ENCODE measurements around the gene ITLN1.
A peak's percentile ranks its signal among the peaks of the same experiment; 100 is the strongest.

ITLN1 gene

GRCh38 chr1:160860840-160861505 is 24.0 kb downstream of the ITLN1 start:
- DNase-seq (ENCODE audit: low read depth, low spot score) = no peak
- no peak overlapping the region for H3K4me3 ChIP-seq (ENCODE audit: low read length)

- no peak overlapping the region for H3K4me3 ChIP-seq (ENCODE audit: low read length)
- no peak for DNase-seq (ENCODE audit: low read depth, low spot score)
Measured at GRCh38 chr1:160859166-160859565, 25.8 kb downstream of the ITLN1 start.

- DNase-seq (ENCODE audit: low read depth, low spot score) = no peak
Measured at GRCh38 chr1:160858507-160858906, 26.5 kb downstream of the ITLN1 start.

GRCh38 chr1:160858097-160858496 is 26.9 kb downstream of the ITLN1 start:
- DNase-seq (ENCODE audit: low read depth, low spot score) = no peak

More at GRCh38 chr1:160858507-160858906, 26.5 kb downstream of the ITLN1 start:
- no peak overlapping the region for H3K4me3 ChIP-seq (ENCODE audit: low read length)

GRCh38 chr1:160855181-160855981 is 29.6 kb downstream of the ITLN1 start:
- peak; percentile 37 for DNase-seq (ENCODE audit: low read depth, low spot score)

More at GRCh38 chr1:160858097-160858496, 26.9 kb downstream of the ITLN1 start:
- H3K4me3 ChIP-seq (ENCODE audit: low read length) = no peak overlapping the region

GRCh38 chr1:160853754-160854153 is 31.2 kb downstream of the ITLN1 start:
- no peak overlapping the region for H3K4me3 ChIP-seq (ENCODE audit: low read length)
- DNase-seq (ENCODE audit: low read depth, low spot score) = no peak

More at GRCh38 chr1:160855181-160855981, 29.6 kb downstream of the ITLN1 start:
- no peak overlapping the region for H3K4me3 ChIP-seq (ENCODE audit: low read length)

GRCh38 chr1:160853014-160853413 is 32.0 kb downstream of the ITLN1 start:
- no peak for DNase-seq (ENCODE audit: low read depth, low spot score)
- no peak overlapping the region for H3K4me3 ChIP-seq (ENCODE audit: low read length)

- DNase-seq (ENCODE audit: low read depth, low spot score) = no peak
- H3K4me3 ChIP-seq (ENCODE audit: low read length) = no peak overlapping the region
Measured at GRCh38 chr1:160850993-160851392, 34.0 kb downstream of the ITLN1 start.

- DNase-seq (ENCODE audit: low read depth, low spot score) = no peak
- H3K4me3 ChIP-seq (ENCODE audit: low read length) = no peak overlapping the region
Measured at GRCh38 chr1:160850541-160850940, 34.4 kb downstream of the ITLN1 start.

- DNase-seq (ENCODE audit: low read depth, low spot score) = no peak
- no peak overlapping the region for H3K4me3 ChIP-seq (ENCODE audit: low read length)
Measured at GRCh38 chr1:160846281-160846680, 38.7 kb downstream of the ITLN1 start.

- no peak overlapping the region for H3K4me3 ChIP-seq (ENCODE audit: low read length)
- DNase-seq (ENCODE audit: low read depth, low spot score) = no peak
Measured at GRCh38 chr1:160844447-160845232, 40.3 kb downstream of the ITLN1 start.

- no peak overlapping the region for H3K4me3 ChIP-seq (ENCODE audit: low read length)
- no peak for DNase-seq (ENCODE audit: low read depth, low spot score)
Measured at GRCh38 chr1:160841079-160841478, 43.9 kb downstream of the ITLN1 start.

- DNase-seq (ENCODE audit: low read depth, low spot score) = no peak
- no peak overlapping the region for H3K4me3 ChIP-seq (ENCODE audit: low read length)
Measured at GRCh38 chr1:160839746-160840145, 45.2 kb downstream of the ITLN1 start.

GRCh38 chr1:160838888-160839287 is 46.1 kb downstream of the ITLN1 start:
- no peak overlapping the region; the same call in 1 of the 2 replicates for H3K4me3 ChIP-seq (ENCODE audit: low read length)
- peak; percentile 77 for DNase-seq (ENCODE audit: low read depth, low spot score)

GRCh38 chr1:160837558-160838205 is 47.3 kb downstream of the ITLN1 start:
- peak overlapping the region; percentile 24 for H3K4me3 ChIP-seq (ENCODE audit: low read length)
- peak; percentile 98 for DNase-seq (ENCODE audit: low read depth, low spot score)

- DNase-seq (ENCODE audit: low read depth, low spot score) = peak; percentile 18
- peak overlapping the region; percentile 7 for H3K4me3 ChIP-seq (ENCODE audit: low read length)
Measured at GRCh38 chr1:160836981-160837557, 47.9 kb downstream of the ITLN1 start.

GRCh38 chr1:160836561-160836960 is 48.4 kb downstream of the ITLN1 start:
- DNase-seq (ENCODE audit: low read depth, low spot score) = no peak
- H3K4me3 ChIP-seq (ENCODE audit: low read length) = no peak overlapping the region

GRCh38 chr1:160835751-160836150 is 49.2 kb downstream of the ITLN1 start:
- no peak overlapping the region for H3K4me3 ChIP-seq (ENCODE audit: low read length)
- no peak for DNase-seq (ENCODE audit: low read depth, low spot score)

Measured in Jurkat, Clone E6-1 (cell line).